Endometrial microvascular endothelial cells (primary cell): Measurements from ENCODE around the gene TBC1D3E. TPM values are rescaled to one million over a fixed set of nuclear protein-coding genes. Genes with fewer than 3 reads are reported as not detected.
"Not testable (repeated sequence)": the region's sequence is repeated elsewhere in the genome, so short reads cannot be mapped to it uniquely, and the experiment has no call there.

Source experiments
- in situ Hi-C: cut with HindIII; loops from 2 replicates; pipeline ENCODE4 v1.10.0; 2017; ENCODE audit warnings: low sequenced_read_pairs, low pct_unique_long_range_greater_than_20kb; ENCODE audit errors: inconsistent ontology term
- total RNA-seq: library from RNA; depleted of rRNA; stranded (reverse); fragments of >200 nt; gene quantifications from one replicate; pipeline ENCODE4 v1.2.3, GENCODE V29; 2015; ENCODE audit errors: inconsistent ontology term

Gene TBC1D3E
- not detected for total RNA-seq

DNA sequence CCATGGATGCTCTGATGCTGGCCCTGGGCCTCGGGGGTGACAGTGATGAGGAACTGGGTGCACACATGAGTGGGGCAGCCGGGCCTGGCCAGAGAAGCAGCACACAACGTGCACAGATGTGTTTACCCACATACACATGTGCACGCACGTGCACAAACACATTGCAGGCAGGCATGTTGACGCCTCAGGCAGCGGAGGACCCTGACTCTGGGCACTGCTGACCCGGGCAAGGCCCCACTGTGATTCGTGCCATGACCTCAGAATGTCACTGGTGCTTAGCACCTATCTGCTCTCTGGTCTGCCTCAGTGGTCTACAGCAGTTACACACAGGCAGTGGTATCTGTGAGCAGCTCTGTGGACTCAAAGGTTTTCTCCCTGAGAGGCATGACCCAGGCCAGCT lies at the start of gene TBC1D3E:
Gene TBC1D3E (plus strand): TSS at position 301 of the 400 bp plus-strand sequence. CDS start 1,545 bp downstream, outside the sequence.
- in situ Hi-C loops: not testable (repeated sequence)

DNA sequence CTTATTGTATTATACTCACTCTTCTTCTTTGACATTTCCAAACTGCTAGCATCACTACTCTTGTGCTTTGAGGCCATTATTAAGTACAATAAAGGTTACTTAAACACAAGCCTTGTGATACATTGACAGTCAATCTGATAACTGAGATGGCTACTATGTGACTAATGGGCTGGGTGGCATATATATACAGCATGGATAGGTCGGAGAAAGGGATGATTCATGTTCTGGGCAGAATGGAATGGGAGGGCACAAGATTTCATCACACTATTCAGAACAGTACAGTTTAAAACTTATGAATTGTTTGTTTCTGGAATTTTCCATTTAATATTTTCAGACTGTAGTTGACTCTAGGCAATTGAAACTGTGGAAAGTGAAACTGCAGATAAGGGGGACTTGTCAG lies 40.4 kb upstream of the TBC1D3E start:
- in situ Hi-C loops: not testable (repeated sequence)

DNA sequence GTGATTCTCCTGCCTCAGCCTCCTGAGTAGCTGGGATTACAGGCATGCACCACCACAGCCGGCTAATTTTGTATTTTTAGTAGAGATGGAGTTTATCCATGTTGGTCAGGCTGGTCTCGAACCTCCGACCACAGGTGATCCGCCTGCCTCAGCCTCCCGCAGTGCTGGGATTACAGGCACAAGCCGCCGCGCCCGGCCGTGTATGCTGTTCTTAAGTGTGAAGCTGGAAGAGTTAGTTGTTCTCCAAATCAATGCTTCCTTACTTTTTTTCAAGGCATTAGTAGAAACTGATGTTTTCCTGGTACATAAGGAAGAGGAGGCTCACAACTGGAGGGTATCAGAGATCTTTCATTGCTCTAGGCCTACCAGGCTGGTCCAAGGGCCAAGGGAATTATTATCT lies 39.6 kb upstream of the TBC1D3E start:
- in situ Hi-C loops: not testable (repeated sequence)

DNA sequence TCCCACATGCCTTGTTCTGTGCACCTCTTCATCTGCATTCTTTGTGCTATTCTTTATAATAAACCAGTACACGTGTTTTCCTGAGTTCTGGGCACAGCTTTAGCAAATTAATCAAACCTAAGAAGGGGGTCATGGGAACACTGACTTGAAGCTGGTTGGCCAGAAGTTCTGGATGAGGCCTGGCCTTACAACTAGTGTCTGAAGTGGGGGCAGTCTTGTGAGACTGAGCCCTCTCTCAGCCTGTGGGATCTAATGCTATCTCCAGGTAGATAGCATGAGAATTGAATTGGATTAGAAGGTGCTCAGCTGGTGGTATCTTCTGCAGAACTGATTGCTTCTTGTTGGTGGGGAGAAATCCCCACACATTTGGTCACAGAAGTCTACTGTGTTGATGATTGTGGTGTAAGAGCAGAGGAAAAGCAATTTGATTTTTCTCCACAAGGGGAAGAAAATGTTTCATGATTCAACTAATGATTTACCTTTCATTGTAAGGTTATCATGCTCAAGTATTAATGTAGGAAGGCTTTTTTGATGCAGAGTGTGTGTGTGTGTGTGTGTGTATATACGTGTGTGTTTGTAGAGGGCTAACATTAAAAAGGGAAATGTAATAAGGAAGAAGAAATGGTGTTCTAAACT lies 33.6 kb upstream of the TBC1D3E start:
- in situ Hi-C loops: not testable (repeated sequence)

DNA sequence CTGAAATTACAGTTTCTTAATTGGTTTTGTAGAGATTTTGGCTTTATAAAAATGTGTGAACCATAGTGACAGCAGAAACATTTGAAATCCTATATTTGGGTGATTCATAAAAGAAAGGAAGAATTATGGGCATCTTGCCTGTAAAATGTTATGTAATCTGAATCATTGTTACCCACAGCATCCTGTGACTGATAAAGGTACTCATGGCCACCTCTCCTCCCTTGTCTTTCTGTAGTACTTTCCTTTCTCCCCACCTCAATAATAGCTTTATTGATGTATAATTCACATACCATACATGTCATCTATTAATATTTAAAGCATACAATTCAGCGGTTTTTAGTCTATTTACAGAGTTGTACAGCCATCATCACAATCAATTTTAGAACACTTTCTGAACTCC lies 28.5 kb upstream of the TBC1D3E start:
- in situ Hi-C loops: not testable (repeated sequence)

DNA sequence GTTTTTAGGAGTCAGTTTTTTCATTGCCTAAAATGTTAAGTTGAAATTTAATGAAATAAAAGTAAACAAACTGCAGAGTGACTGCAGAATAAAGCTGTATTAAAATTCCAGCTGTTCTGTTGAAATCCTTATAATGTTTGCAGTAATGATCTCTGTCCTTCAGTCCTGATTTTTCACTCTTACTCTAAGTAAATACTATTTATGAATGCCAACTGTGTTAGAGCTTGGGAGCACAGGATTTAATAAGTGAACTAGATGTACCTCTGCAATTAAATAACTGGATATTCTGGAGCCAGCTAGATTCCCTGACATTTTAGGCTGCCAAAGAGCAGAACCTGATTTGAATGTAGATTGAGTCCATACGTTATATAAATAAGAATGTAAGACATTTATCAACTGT lies 7.9 kb upstream of the TBC1D3E start:
- in situ Hi-C loops: not testable (repeated sequence)

DNA sequence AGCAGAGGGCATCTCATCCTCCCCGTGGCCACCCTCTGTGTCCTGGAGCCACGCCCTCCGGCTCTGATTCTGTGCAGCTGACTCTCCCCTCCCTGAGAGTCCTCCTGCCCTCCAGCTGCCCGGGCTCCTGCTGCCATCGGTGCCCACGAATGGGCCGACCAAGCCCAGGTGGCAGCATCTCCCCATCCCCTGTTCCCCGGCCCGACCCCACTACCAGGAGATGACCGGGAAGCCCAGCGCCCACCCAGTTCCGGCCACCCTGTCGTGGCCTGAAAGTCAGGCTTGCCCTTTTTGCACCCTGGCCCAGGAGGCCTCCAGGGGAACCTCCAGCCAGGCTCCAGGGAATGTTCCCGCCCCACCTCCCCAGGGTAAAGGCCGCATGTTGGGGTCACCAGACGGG lies 7.1 kb downstream of the TBC1D3E start:
- in situ Hi-C loops: not testable (repeated sequence)

Other genes with a start within 250 kb of the TBC1D3E start
- not detected for gene TBC1D3K, start 203.5 kb upstream of the TBC1D3E start, total RNA-seq
- gene TBC1D3L, start 138.9 kb upstream of the TBC1D3E start, total RNA-seq: 6.0 TPM
- not detected for gene TBC1D3D, start 124.0 kb upstream of the TBC1D3E start, total RNA-seq
- gene TBC1D3C, start 59.3 kb upstream of the TBC1D3E start, total RNA-seq: not detected
- not detected for gene TBC1D3, start 64.6 kb downstream of the TBC1D3E start, total RNA-seq
- 35.7 TPM for gene MRPL45, start 169.2 kb downstream of the TBC1D3E start, total RNA-seq
- not detected for gene GPR179, start 216.0 kb downstream of the TBC1D3E start, total RNA-seq
- gene SOCS7, start 223.9 kb downstream of the TBC1D3E start, total RNA-seq: 12.4 TPM